HEK293 (cell line): ENCODE results near the gene MCU.

ENCODE experiments used
- CTCF ChIA-PET: fragments of 350-600 bp; formaldehyde crosslinking; extraction: SDS; loops from one replicate; lab custom pipeline; 2021; ENCODE audit warnings: antibody characterized with exemption; lab: Yijun Ruan, JAX
- POLR2A ChIA-PET: fragments of 300-600 bp; formaldehyde crosslinking; extraction: SDS; loops from one replicate; lab custom pipeline; 2020; ENCODE audit warnings: antibody characterized with exemption, inconsistent platforms; lab: Yijun Ruan, JAX
- H3K27ac ChIP-seq: fragments of 200-500 bp; sonication (Bioruptor generic); 2 replicates; pipeline ENCODE4 v1.5.1; 2014; ENCODE audit warnings: low read depth, low read length, control low read depth, inconsistent platforms; ENCODE audit errors: extremely low read depth
- H3K36me3 ChIP-seq, 2 experiments: fragments of 200-500 bp in 1 of 2; sonication (Bioruptor generic) in 1 of 2; 1 replicate in 1 of 2; 2 replicates in 1 of 2; pipeline ENCODE4 v1.5.1; 2014 to 2017; ENCODE audit warnings: inconsistent platforms in 2 of 2, low read length in 2 of 2; ENCODE audit not compliant: control insufficient read depth in 2 of 2, insufficient read depth in 1 of 2
- H3K4me1 ChIP-seq: fragments of 200-500 bp; sonication (Bioruptor generic); 2 replicates; pipeline ENCODE4 v1.5.1; 2014; ENCODE audit warnings: mild to moderate bottlenecking, low read length, inconsistent platforms; ENCODE audit not compliant: control insufficient read depth, insufficient read depth
- H3K4me3 ChIP-seq: 2 replicates; pipeline ENCODE4 v1.5.1; 2011; ENCODE audit warnings: low read depth, mild to moderate bottlenecking, control low read depth, low read length, moderate library complexity
- H3K9me3 ChIP-seq: fragments of 200-500 bp; sonication (Bioruptor generic); 2 replicates; pipeline ENCODE4 v1.5.1; 2014; ENCODE audit warnings: low read depth, low read length, inconsistent platforms; ENCODE audit not compliant: control insufficient read depth, insufficient read depth
- MEIS1 ChIP-seq: sonication (generic); formaldehyde crosslinking; IDR thresholded peaks from 2 replicates; pipeline ENCODE4 v1.8.1; 2022; ENCODE audit warnings: missing genetic modification reagents, mild to moderate bottlenecking, borderline replicate concordance
- PRDM1 ChIP-seq: fragments of 450-650 bp; formaldehyde crosslinking; IDR thresholded peaks from 2 replicates; pipeline ENCODE4; 2016; ENCODE audit warnings: missing biosample characterization, missing genetic modification characterization
- ZBTB17 ChIP-seq: fragments of 450-650 bp; formaldehyde crosslinking; IDR thresholded peaks from 2 replicates; pipeline ENCODE4 v1.5.1; 2016; ENCODE audit warnings: missing biosample characterization, missing genetic modification characterization
- ZBTB21 ChIP-seq: fragments of 450-650 bp; formaldehyde crosslinking; IDR thresholded peaks from 2 replicates; pipeline ENCODE4 v1.5.1; 2017; ENCODE audit warnings: missing biosample characterization, missing genetic modification characterization
- ZBTB6 ChIP-seq: fragments of 450-650 bp; formaldehyde crosslinking; IDR thresholded peaks from 2 replicates; pipeline ENCODE4 v1.5.1; 2017; ENCODE audit warnings: missing biosample characterization, missing genetic modification characterization
- ZEB2 ChIP-seq: fragments of 450-650 bp; formaldehyde crosslinking; IDR thresholded peaks from 2 replicates; pipeline ENCODE4 v1.5.1; 2016; ENCODE audit warnings: missing biosample characterization, missing genetic modification characterization
- ZNF121 ChIP-seq: fragments of 450-650 bp; formaldehyde crosslinking; IDR thresholded peaks from 2 replicates; pipeline ENCODE4 v1.5.1; 2016; ENCODE audit warnings: missing biosample characterization, missing genetic modification characterization
- ZNF19 ChIP-seq: fragments of 450-650 bp; formaldehyde crosslinking; IDR thresholded peaks from 2 replicates; pipeline ENCODE4; 2016; ENCODE audit warnings: missing biosample characterization, missing genetic modification characterization, low read depth
- ZNF223 ChIP-seq: fragments of 450-650 bp; formaldehyde crosslinking; IDR thresholded peaks from 2 replicates; pipeline ENCODE4 v1.5.1; 2016; ENCODE audit warnings: missing biosample characterization, missing genetic modification characterization
- ZNF513 ChIP-seq: fragments of 450-650 bp; IDR thresholded peaks from 2 replicates; pipeline ENCODE4 v1.5.1; 2018; ENCODE audit warnings: missing biosample characterization, missing genetic modification characterization
- ZNF621 ChIP-seq: fragments of 450-650 bp; formaldehyde crosslinking; IDR thresholded peaks from 2 replicates; pipeline ENCODE4 v1.5.1; 2017; ENCODE audit warnings: missing biosample characterization, missing genetic modification characterization
- ZNF624 ChIP-seq: fragments of 450-650 bp; formaldehyde crosslinking; IDR thresholded peaks from 2 replicates; pipeline ENCODE4 v1.5.1; 2017; ENCODE audit warnings: missing biosample characterization, missing genetic modification characterization
- TF ChIP-seq, protein P1 (sequence below): fragments of 450-650 bp; formaldehyde crosslinking; IDR thresholded peaks from 2 replicates; pipeline ENCODE4 v1.5.1; 2016; ENCODE audit warnings: missing biosample characterization, missing genetic modification characterization

The MCU gene

DNA sequence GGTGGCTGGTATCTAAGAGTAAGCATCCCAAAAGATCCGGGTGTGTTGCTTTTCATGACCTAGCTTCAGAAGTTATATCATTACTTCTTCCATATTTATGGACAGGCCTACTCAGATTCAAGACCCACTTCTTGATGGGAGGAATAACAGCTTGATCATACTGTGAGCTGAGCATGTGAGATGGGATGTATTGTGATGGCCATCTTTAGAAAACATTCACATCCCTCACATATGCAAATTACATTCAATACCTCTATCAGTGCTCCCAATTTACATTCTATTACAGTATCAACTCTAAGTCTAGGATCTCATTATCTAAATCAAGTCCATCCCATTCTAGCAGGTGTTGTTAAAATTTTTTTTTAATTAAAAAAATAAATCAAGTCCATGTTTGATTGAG, 101.8 kb downstream of the MCU start (continued):
- TF ChIP-seq ZBTB6 (tag by site-specific recombination) = no peak
- TF ChIP-seq ZNF621 = no peak

- Histone ChIP-seq H3K36me3 (no peaks in the 10 kb centered on the region), H3K27ac (no peak overlapping the region), H3K4me1 (peaks cover 3% of the 10 kb centered on the region; the same call in 1 of the 2 replicates), H3K4me3 (no peak overlapping the region), H3K9me3 (no peaks in the 10 kb centered on the region)
- no peak for TF ChIP-seq ZNF223 (tag by site-specific recombination)
- TF ChIP-seq ZBTB17 = peak; percentile 69
- TF ChIP-seq ZNF19 (tag by site-specific recombination) = no peak
- TF ChIP-seq MEIS1 (CRISPR knock-in tag) = no peak
- TF ChIP-seq PRDM1 (tag by site-specific recombination) = no peak
- no peak for TF ChIP-seq ZBTB21 (tag by site-specific recombination)
- CTCF ChIA-PET = no interaction called here
- POLR2A ChIA-PET = no interaction called here
These were observed 102.3 kb downstream of the MCU start for GRCh38 chr10:72794260-72794659.

DNA sequence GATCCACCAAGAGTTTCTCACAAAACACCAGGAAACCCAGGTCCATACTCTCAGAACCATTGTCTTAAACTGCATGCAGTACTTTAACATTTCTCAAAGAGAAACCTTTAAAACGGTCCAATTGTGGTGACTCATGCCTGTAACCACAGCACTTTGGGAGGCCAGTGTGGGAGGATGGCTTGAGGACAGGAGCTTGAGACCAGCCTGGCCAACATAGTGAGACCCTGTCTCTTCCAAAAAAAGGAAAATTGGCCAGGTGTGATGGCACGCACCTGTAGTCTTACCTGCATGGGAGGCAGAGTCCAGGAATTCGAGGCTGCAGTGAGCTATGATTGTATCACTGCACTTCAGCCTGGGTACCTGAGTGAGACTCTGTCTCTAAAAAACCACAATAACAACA, 104.1 kb downstream of the MCU start:
- no peak overlapping the region for H3K27ac ChIP-seq
- POLR2A ChIA-PET = no interaction called here
- no peaks in the 10 kb centered on the region for H3K9me3 ChIP-seq
- no peaks in the 10 kb centered on the region for H3K36me3 ChIP-seq
- TF ChIP-seq ZNF624 = no peak
- peak; percentile 20; the same call in 1 of the 2 replicates for TF ChIP-seq ZNF121 (tag by site-specific recombination)
- peak; percentile 63; the same call in 1 of the 2 replicates for TF ChIP-seq ZBTB6 (tag by site-specific recombination)
- TF ChIP-seq, protein P1, sequence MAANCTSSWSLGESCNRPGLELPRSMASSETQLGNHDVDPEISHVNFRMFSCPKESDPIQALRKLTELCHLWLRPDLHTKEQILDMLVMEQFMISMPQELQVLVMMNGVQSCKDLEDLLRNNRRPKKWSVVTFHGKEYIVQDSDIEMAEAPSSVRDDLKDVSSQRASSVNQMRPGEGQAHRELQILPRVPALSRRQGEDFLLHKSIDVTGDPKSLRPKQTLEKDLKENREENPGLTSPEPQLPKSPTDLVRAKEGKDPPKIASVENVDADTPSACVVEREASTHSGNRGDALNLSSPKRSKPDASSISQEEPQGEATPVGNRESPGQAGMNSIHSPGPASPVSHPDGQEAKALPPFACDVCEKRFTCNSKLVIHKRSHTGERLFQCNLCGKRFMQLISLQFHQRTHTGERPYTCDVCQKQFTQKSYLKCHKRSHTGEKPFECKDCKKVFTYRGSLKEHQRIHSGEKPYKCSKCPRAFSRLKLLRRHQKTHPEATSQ (tag by site-specific recombination) = 0 out of 2 replicates have a peak, but pooled peaks have one; percentile 34
- TF ChIP-seq ZEB2 = peak; percentile 85
- CTCF ChIA-PET = interaction anchor here (0.6 kb wide), 1 partner anchor 33 kb away, joined by 3 read pairs; no protein-coding TSS in a partner anchor
- H3K4me1 ChIP-seq = peaks cover 8% of the 10 kb centered on the region
- H3K4me3 ChIP-seq = no peak overlapping the region

DNA sequence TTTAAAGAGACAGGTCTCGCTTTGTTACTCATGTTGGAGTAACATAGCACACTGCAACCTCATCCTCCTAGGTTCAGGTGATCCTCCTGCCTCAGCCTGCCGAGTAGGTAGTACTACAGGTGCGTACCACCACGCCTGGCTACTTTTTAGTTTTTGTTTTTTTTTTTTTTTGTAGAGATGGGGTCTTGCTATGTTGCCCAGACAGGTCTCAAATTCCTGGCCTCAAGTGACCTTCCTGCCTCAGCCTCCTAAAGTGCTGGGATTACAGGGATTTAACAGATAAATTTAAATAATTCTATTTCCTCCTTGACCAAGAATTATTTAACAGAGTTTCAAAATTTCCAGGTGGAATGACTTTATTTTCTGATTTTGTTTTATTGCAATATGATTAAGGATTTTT, 104.6 kb downstream of the MCU start:
- H3K4me1 ChIP-seq = peaks cover 12% of the 10 kb centered on the region
- H3K4me3 ChIP-seq = no peak overlapping the region
- no peak overlapping the region for H3K27ac ChIP-seq
- CTCF ChIA-PET = interaction anchor here (0.6 kb wide), 1 partner anchor 33 kb away, joined by 3 read pairs; no protein-coding TSS in a partner anchor
- no peaks in the 10 kb centered on the region for H3K36me3 ChIP-seq
- peak; percentile 67; the same call in 1 of the 2 replicates for TF ChIP-seq ZNF121 (tag by site-specific recombination)
- TF ChIP-seq ZNF513 (tag by site-specific recombination) = no peak
- H3K9me3 ChIP-seq = no peaks in the 10 kb centered on the region
- POLR2A ChIA-PET = no interaction called here
